Progenitor cell of endocrine pancreas (in vitro differentiated cells): ENCODE results near the gene N4BP2. TPM values are rescaled to one million over a fixed set of nuclear protein-coding genes. Genes with fewer than 3 reads are reported as not detected.

Experiments
- DNase-seq: peaks from one replicate; pipeline ENCODE4 v3.0.0; 2021; ENCODE audit warnings: low spot score; ENCODE audit not compliant: unreplicated experiment
- H3K27ac Mint-ChIP-seq: 2 replicates; pipeline ENCODE4 v1.8.0; 2021; ENCODE audit warnings: mild to moderate bottlenecking, moderate library complexity, mixed read lengths
- H3K27me3 Mint-ChIP-seq: 2 replicates; pipeline ENCODE4 v1.8.0; 2021; ENCODE audit warnings: mixed read lengths
- H3K36me3 Mint-ChIP-seq: 2 replicates; pipeline ENCODE4 v1.8.0; 2022; ENCODE audit warnings: mixed read lengths; ENCODE audit not compliant: insufficient read depth
- H3K4me1 Mint-ChIP-seq: 2 replicates; pipeline ENCODE4 v1.8.0; 2021; ENCODE audit warnings: low read depth, mixed read lengths
- H3K4me3 Mint-ChIP-seq: 2 replicates; pipeline ENCODE4 v1.8.0; 2021; ENCODE audit warnings: low read depth, mild to moderate bottlenecking, moderate library complexity, mixed read lengths
- H3K9me3 Mint-ChIP-seq: 2 replicates; pipeline ENCODE4 v1.8.0; 2021; ENCODE audit warnings: low read depth, mixed read lengths
- total RNA-seq: library from RNA; stranded (reverse); gene quantifications from 2 replicates; pipeline ENCODE4 v1.2.1, GENCODE V29; 2021
- TF ChIP-seq, protein P1 (sequence below): fragments of 200-600 bp; sonication (generic); IDR thresholded peaks from one replicate; pipeline ENCODE4 v1.5.0; 2021; ENCODE audit warnings: antibody characterized with exemption, mild to moderate bottlenecking; ENCODE audit not compliant: unreplicated experiment

Gene N4BP2
- total RNA-seq, 1 donor from 2014 or later = 50.5 TPM

DNA sequence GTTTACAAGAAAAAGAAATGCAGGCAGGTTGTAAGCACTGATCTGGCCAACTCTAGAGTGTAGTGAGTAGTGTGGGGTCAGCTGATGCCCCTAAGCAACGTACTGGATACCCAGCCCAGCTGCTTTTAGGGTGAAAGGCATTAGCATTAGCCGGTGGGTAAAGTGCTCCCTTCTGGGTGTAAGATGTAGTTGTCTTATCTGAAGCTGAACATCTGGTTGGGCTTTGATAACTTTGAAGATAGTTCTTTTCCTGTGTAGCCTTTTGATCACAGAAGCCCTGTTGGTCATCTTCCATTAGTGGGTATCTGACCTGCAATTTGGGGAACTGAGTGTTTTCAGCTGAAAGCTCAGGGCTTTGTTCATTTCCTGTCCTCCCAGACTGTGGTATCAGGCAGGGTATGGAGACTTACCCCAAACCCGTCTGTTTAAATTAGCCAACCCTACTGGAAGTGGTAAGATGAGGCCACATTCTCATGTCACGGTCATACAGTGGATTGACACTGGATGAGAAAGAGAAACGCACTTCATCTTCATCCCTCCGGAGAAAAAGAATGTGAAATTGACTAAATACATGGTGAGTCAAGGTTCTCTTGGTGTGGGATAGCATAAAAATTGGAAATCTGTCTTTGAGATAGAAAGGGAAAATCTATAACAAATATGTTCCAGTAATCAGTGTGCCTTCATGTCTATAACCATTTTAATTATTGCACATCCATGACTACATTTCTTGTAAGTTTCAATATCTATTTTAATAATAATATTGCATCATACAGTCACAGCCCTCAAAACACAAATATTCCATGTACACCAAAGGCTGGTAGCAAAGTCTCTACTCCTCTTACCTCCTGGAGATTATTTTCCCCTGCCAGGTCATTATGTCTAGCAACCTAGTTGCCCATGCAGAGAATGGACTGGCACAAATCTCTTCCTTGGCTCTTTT is 148.9 kb downstream of the N4BP2 start:
- H3K27ac Mint-ChIP-seq = no peak overlapping the region
- no peak overlapping the region for H3K4me3 Mint-ChIP-seq
- TF ChIP-seq, protein P1, sequence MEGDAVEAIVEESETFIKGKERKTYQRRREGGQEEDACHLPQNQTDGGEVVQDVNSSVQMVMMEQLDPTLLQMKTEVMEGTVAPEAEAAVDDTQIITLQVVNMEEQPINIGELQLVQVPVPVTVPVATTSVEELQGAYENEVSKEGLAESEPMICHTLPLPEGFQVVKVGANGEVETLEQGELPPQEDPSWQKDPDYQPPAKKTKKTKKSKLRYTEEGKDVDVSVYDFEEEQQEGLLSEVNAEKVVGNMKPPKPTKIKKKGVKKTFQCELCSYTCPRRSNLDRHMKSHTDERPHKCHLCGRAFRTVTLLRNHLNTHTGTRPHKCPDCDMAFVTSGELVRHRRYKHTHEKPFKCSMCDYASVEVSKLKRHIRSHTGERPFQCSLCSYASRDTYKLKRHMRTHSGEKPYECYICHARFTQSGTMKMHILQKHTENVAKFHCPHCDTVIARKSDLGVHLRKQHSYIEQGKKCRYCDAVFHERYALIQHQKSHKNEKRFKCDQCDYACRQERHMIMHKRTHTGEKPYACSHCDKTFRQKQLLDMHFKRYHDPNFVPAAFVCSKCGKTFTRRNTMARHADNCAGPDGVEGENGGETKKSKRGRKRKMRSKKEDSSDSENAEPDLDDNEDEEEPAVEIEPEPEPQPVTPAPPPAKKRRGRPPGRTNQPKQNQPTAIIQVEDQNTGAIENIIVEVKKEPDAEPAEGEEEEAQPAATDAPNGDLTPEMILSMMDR = no peak
- H3K9me3 Mint-ChIP-seq = no peaks in the 10 kb centered on the region
- no peaks in the 10 kb centered on the region for H3K4me1 Mint-ChIP-seq
- DNase-seq = no peak
- no peaks in the 10 kb centered on the region for H3K36me3 Mint-ChIP-seq
- no peaks in the 10 kb centered on the region for H3K27me3 Mint-ChIP-seq

DNA sequence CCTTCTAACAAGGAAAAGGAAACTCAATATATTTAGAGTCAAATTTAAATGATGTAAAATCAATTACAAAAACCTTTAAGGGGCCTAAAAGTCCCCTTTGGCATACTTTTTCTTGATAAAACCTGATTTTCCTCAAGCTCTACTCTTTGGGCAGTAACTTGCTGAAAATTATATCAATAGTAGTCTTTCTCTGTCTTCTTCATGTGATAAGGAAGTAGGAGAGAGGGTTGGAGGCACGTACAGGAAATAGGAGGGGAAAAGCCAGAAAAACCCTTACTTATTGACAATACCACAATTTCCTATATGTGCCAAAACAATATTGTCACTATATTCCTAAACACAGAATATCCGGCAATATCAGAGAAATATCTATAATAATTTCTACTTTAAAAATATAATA is 149.8 kb downstream of the N4BP2 start:
- H3K36me3 Mint-ChIP-seq = no peaks in the 10 kb centered on the region
- TF ChIP-seq, protein P1 = no peak
- no peak overlapping the region for H3K27ac Mint-ChIP-seq
- no peak for DNase-seq
- no peaks in the 10 kb centered on the region for H3K9me3 Mint-ChIP-seq
- H3K4me1 Mint-ChIP-seq = no peaks in the 10 kb centered on the region
- no peaks in the 10 kb centered on the region for H3K27me3 Mint-ChIP-seq
- no peak overlapping the region for H3K4me3 Mint-ChIP-seq

Other genes with a start within 250 kb of the N4BP2 start
- gene PDS5A, start 78.9 kb upstream of the N4BP2 start, total RNA-seq = 87.5 and 91.1 TPM in 2 replicates
- gene RHOH, start 140.2 kb downstream of the N4BP2 start, total RNA-seq = 4.5 and 5.5 TPM in 2 replicates